Right lobe of liver (tissue), 4 donors: ENCODE results near the gene GLIS1.

Experiments used
- POLR2A ChIP-seq: fragments of 450-650 bp; IDR thresholded peaks from one replicate; pipeline ENCODE4 v1.6.1; 2017; ENCODE audit warnings: antibody characterized with exemption, mild to moderate bottlenecking
- TF ChIP-seq, protein P1 (sequence below), 4 donors: fragments of 200-600 bp in 3 of 4; fragments of 450-650 bp in 1 of 4; IDR thresholded peaks; one replicate each; pipeline versions ENCODE4 v1.5.1 to v1.8.0; 2016 to 2022; ENCODE audit warnings: antibody characterized with exemption in 4 of 4, mild to moderate bottlenecking in 2 of 4
- donor health status: DM: no; HTN: no; CAD: no.
- donor health status: DM: no; HTN: no; CAD: no.
- donor health status: DM: no; HTN: yes; CAD: no.

- TF ChIP-seq, protein P1, sequence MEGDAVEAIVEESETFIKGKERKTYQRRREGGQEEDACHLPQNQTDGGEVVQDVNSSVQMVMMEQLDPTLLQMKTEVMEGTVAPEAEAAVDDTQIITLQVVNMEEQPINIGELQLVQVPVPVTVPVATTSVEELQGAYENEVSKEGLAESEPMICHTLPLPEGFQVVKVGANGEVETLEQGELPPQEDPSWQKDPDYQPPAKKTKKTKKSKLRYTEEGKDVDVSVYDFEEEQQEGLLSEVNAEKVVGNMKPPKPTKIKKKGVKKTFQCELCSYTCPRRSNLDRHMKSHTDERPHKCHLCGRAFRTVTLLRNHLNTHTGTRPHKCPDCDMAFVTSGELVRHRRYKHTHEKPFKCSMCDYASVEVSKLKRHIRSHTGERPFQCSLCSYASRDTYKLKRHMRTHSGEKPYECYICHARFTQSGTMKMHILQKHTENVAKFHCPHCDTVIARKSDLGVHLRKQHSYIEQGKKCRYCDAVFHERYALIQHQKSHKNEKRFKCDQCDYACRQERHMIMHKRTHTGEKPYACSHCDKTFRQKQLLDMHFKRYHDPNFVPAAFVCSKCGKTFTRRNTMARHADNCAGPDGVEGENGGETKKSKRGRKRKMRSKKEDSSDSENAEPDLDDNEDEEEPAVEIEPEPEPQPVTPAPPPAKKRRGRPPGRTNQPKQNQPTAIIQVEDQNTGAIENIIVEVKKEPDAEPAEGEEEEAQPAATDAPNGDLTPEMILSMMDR (IDR thresholded peaks at IDR 0.05), result no peak
- no peak for TF ChIP-seq POLR2A
These were observed 144.4 kb downstream of the GLIS1 start for GRCh38 chr1:53594391-53595180.
